Liver (tissue), 9 donors: ENCODE results near the gene TMEM231. TPM values are rescaled to one million over a fixed set of nuclear protein-coding genes. Genes with fewer than 3 reads are reported as not detected.

Experiments used
- DNase-seq: peaks from one replicate; pipeline ENCODE4 v3.0.0-alpha.2; 2017; ENCODE audit warnings: low spot score
- H3K27ac ChIP-seq, 2 donors: one replicate each; pipeline ENCODE4 v1.7.0; 2013; ENCODE audit warnings: inconsistent platforms in 2 of 2, low read length in 2 of 2, control low read depth in 1 of 2, low read depth in 1 of 2, mild to moderate bottlenecking in 1 of 2
- H3K27me3 ChIP-seq, 4 donors: one replicate each; pipeline versions ENCODE4 v1.6.1 to v1.7.0; 2013; ENCODE audit warnings: low read length in 3 of 4, inconsistent platforms in 1 of 4, mild to moderate bottlenecking in 1 of 4, moderate library complexity in 1 of 4; ENCODE audit not compliant: control insufficient read depth in 4 of 4, insufficient read depth in 4 of 4
- H3K36me3 ChIP-seq, 4 donors: one replicate each; pipeline versions ENCODE4 v1.6.1 to v1.7.0; 2013; ENCODE audit warnings: low read length in 3 of 4, mild to moderate bottlenecking in 3 of 4, low read depth in 1 of 4, moderate library complexity in 1 of 4; ENCODE audit not compliant: control insufficient read depth in 4 of 4, insufficient read depth in 3 of 4
- H3K4me1 ChIP-seq, 4 donors: one replicate each; pipeline versions ENCODE4 v1.6.1 to v1.7.0; 2013; ENCODE audit warnings: low read length in 3 of 4, mild to moderate bottlenecking in 3 of 4, moderate library complexity in 1 of 4; ENCODE audit not compliant: control insufficient read depth in 4 of 4, insufficient read depth in 4 of 4
- H3K4me3 ChIP-seq, 3 donors: one replicate each; pipeline versions ENCODE4 v1.6.1 to v1.7.0; 2013; ENCODE audit warnings: low read length in 3 of 3, control low read depth in 1 of 3, low read depth in 1 of 3, mild to moderate bottlenecking in 1 of 3
- H3K9ac ChIP-seq, 2 donors: one replicate each; pipeline ENCODE4 v1.7.0; 2013; ENCODE audit warnings: low read length in 2 of 2, mild to moderate bottlenecking in 2 of 2, moderate library complexity in 2 of 2, control low read depth in 1 of 2, low read depth in 1 of 2
- H3K9me3 ChIP-seq, 4 donors: one replicate each; pipeline versions ENCODE4 v1.6.1 to v1.7.0; 2013; ENCODE audit warnings: low read length in 3 of 4; ENCODE audit not compliant: control insufficient read depth in 4 of 4
- ATF3 ChIP-seq: IDR thresholded peaks from 2 replicates; pipeline ENCODE4 v1.6.1; 2016; ENCODE audit warnings: antibody characterized with exemption
- CTCF ChIP-seq: fragments of 150-350 bp; IDR thresholded peaks from 2 replicates; pipeline ENCODE4 v1.5.1; 2017; ENCODE audit warnings: improper control_type of control experiment, low read depth, low read length; ENCODE audit not compliant: missing input control
- EGR1 ChIP-seq, 2 donors: IDR thresholded peaks; 2 replicates each; pipeline ENCODE4 v1.6.1; 2016 to 2018; ENCODE audit warnings: antibody characterized with exemption in 2 of 2, low read depth in 2 of 2
- FOXA2 ChIP-seq: IDR thresholded peaks from 2 replicates; pipeline ENCODE4 v1.6.1; 2016; ENCODE audit warnings: antibody characterized with exemption
- HNF4A ChIP-seq, 2 donors: conservative IDR thresholded peaks; 2 replicates each; pipeline ENCODE4 v1.6.1; 2016; ENCODE audit warnings: antibody characterized with exemption in 2 of 2, mild to moderate bottlenecking in 2 of 2
- JUND ChIP-seq, 2 donors: IDR thresholded peaks; 2 replicates each; pipeline ENCODE4 v1.6.1; 2016; ENCODE audit warnings: antibody characterized with exemption in 2 of 2
- NR2F2 ChIP-seq: IDR thresholded peaks from 2 replicates; pipeline ENCODE4 v1.6.1; 2016; ENCODE audit warnings: antibody characterized with exemption
- RAD21 ChIP-seq, 2 donors: IDR thresholded peaks; 2 replicates each; pipeline ENCODE4 v1.6.1; 2016; ENCODE audit warnings: antibody characterized with exemption in 2 of 2, mild to moderate bottlenecking in 2 of 2
- RXRA ChIP-seq, 2 donors: IDR thresholded peaks; 2 replicates each; pipeline ENCODE4 v1.6.1; 2017 to 2018; ENCODE audit warnings: antibody characterized with exemption in 2 of 2, mild to moderate bottlenecking in 1 of 2
- SP1 ChIP-seq: IDR thresholded peaks from 2 replicates; pipeline ENCODE4 v1.6.1; 2018; ENCODE audit warnings: antibody characterized with exemption, mild to moderate bottlenecking
- TAF1 ChIP-seq: conservative IDR thresholded peaks from 2 replicates; pipeline ENCODE4 v1.6.1; 2016; ENCODE audit warnings: antibody characterized with exemption, mild to moderate bottlenecking
- YY1 ChIP-seq: IDR thresholded peaks from 2 replicates; pipeline ENCODE4 v1.6.1; 2016; ENCODE audit warnings: antibody characterized with exemption, mild to moderate bottlenecking
- WGBS: extraction: QIAGEN DNeasy Blood & Tissue Kit; methylation state at CpG from one replicate; pipeline ENCODE4 v1.1.7; 2013; 5-methylcytosine and 5-hydroxymethylcytosine counted together
- polyA plus RNA-seq, 2 donors: library from polyadenylated mRNA; stranded (reverse) in 1 of 2; unstranded in 1 of 2; fragments of 200-250 nt in 1 of 2; fragments of >200 nt in 1 of 2; fragmentation: Nextera tagmentation in 1 of 2; extraction: Ambion mirVana in 1 of 2; gene quantifications; one replicate each; pipeline versions ENCODE4 v1.2.1 to v1.2.3, GENCODE V29; 2013 to 2015
- total RNA-seq, 2 donors: library from RNA; depleted of rRNA; stranded (reverse); fragments of >200 nt; gene quantifications; one replicate each; pipeline ENCODE4 v1.2.3, GENCODE V29; 2014
- TF ChIP-seq, protein P1 (sequence below): IDR thresholded peaks from 2 replicates; pipeline ENCODE4 v1.6.1; 2016; ENCODE audit warnings: antibody characterized with exemption
- TF ChIP-seq, protein P2 (sequence below): IDR thresholded peaks from 2 replicates; pipeline ENCODE4 v1.6.1; 2016; ENCODE audit warnings: antibody characterized with exemption, mild to moderate bottlenecking
- TF ChIP-seq, protein P3 (sequence below): IDR thresholded peaks from 2 replicates; pipeline ENCODE4 v1.6.1; 2016; ENCODE audit warnings: antibody characterized with exemption
- donor health status: healthy.
- donor health status: healthy.
- donor health status: healthy.
- donor health status: healthy.
- donor health status: healthy.

The TMEM231 gene
- total and polyA plus RNA-seq, 4 donors, result 0.60 to 2.1 (median 2.0) TPM

- no peaks in the 10 kb centered on the region for H3K9me3 ChIP-seq
- 67% methylated on average over 34 of the region's 34 CpGs for WGBS
- no peak for DNase-seq
- no peaks in the 10 kb centered on the region for H3K36me3 ChIP-seq
- TF ChIP-seq, protein P1, sequence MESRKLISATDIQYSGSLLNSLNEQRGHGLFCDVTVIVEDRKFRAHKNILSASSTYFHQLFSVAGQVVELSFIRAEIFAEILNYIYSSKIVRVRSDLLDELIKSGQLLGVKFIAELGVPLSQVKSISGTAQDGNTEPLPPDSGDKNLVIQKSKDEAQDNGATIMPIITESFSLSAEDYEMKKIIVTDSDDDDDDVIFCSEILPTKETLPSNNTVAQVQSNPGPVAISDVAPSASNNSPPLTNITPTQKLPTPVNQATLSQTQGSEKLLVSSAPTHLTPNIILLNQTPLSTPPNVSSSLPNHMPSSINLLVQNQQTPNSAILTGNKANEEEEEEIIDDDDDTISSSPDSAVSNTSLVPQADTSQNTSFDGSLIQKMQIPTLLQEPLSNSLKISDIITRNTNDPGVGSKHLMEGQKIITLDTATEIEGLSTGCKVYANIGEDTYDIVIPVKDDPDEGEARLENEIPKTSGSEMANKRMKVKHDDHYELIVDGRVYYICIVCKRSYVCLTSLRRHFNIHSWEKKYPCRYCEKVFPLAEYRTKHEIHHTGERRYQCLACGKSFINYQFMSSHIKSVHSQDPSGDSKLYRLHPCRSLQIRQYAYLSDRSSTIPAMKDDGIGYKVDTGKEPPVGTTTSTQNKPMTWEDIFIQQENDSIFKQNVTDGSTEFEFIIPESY, result no peak
- TF ChIP-seq FOXA2, result no peak
- TF ChIP-seq CTCF, result no peak
- TF ChIP-seq EGR1 (IDR thresholded peaks at IDR 0.05; ENCODE audit: low read depth in 2 of 2), result no peak
- no peak for TF ChIP-seq RAD21 (IDR thresholded peaks at IDR 0.05)
- TF ChIP-seq HNF4A (conservative IDR thresholded peaks at IDR 0.05), result no peak
- TF ChIP-seq SP1, result no peak
- TF ChIP-seq, protein P2, sequence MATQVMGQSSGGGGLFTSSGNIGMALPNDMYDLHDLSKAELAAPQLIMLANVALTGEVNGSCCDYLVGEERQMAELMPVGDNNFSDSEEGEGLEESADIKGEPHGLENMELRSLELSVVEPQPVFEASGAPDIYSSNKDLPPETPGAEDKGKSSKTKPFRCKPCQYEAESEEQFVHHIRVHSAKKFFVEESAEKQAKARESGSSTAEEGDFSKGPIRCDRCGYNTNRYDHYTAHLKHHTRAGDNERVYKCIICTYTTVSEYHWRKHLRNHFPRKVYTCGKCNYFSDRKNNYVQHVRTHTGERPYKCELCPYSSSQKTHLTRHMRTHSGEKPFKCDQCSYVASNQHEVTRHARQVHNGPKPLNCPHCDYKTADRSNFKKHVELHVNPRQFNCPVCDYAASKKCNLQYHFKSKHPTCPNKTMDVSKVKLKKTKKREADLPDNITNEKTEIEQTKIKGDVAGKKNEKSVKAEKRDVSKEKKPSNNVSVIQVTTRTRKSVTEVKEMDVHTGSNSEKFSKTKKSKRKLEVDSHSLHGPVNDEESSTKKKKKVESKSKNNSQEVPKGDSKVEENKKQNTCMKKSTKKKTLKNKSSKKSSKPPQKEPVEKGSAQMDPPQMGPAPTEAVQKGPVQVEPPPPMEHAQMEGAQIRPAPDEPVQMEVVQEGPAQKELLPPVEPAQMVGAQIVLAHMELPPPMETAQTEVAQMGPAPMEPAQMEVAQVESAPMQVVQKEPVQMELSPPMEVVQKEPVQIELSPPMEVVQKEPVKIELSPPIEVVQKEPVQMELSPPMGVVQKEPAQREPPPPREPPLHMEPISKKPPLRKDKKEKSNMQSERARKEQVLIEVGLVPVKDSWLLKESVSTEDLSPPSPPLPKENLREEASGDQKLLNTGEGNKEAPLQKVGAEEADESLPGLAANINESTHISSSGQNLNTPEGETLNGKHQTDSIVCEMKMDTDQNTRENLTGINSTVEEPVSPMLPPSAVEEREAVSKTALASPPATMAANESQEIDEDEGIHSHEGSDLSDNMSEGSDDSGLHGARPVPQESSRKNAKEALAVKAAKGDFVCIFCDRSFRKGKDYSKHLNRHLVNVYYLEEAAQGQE, result no peak
- TF ChIP-seq ATF3, result no peak
- TF ChIP-seq, protein P3, sequence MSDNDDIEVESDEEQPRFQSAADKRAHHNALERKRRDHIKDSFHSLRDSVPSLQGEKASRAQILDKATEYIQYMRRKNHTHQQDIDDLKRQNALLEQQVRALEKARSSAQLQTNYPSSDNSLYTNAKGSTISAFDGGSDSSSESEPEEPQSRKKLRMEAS, result no peak
- TF ChIP-seq NR2F2, result no peak
- no peak for TF ChIP-seq YY1
- no peak for TF ChIP-seq TAF1
- TF ChIP-seq RXRA (IDR thresholded peaks at IDR 0.05), result no peak
- TF ChIP-seq JUND (IDR thresholded peaks at IDR 0.05), result no peak
- H3K9ac ChIP-seq, result no peak overlapping the region
- no peak overlapping the region for H3K27ac ChIP-seq
- H3K4me3 ChIP-seq, result no peak overlapping the region
- peaks cover 0 to 2% (median 0%) of the 10 kb centered on the region in 4 donors for H3K4me1 ChIP-seq
- no peaks in the 10 kb centered on the region for H3K27me3 ChIP-seq
Measured at GRCh38 chr16:75535211-75535843, 20.7 kb downstream of the TMEM231 start.
